ENCODE data around the gene MCM9.

Gene MCM9

GRCh38 chr6:118784641-118785164, 150.3 kb downstream of the MCM9 start:
- TF ChIP-seq TAF1 (IDR thresholded peaks at IDR 0.05; ENCODE audit: borderline replicate concordance, insufficient read depth, low read length), result no peak
- TF ChIP-seq POLR2AphosphoS5 (IDR thresholded peaks at IDR 0.05; ENCODE audit: low read depth, low read length), result no peak
- TF ChIP-seq, protein P1, sequence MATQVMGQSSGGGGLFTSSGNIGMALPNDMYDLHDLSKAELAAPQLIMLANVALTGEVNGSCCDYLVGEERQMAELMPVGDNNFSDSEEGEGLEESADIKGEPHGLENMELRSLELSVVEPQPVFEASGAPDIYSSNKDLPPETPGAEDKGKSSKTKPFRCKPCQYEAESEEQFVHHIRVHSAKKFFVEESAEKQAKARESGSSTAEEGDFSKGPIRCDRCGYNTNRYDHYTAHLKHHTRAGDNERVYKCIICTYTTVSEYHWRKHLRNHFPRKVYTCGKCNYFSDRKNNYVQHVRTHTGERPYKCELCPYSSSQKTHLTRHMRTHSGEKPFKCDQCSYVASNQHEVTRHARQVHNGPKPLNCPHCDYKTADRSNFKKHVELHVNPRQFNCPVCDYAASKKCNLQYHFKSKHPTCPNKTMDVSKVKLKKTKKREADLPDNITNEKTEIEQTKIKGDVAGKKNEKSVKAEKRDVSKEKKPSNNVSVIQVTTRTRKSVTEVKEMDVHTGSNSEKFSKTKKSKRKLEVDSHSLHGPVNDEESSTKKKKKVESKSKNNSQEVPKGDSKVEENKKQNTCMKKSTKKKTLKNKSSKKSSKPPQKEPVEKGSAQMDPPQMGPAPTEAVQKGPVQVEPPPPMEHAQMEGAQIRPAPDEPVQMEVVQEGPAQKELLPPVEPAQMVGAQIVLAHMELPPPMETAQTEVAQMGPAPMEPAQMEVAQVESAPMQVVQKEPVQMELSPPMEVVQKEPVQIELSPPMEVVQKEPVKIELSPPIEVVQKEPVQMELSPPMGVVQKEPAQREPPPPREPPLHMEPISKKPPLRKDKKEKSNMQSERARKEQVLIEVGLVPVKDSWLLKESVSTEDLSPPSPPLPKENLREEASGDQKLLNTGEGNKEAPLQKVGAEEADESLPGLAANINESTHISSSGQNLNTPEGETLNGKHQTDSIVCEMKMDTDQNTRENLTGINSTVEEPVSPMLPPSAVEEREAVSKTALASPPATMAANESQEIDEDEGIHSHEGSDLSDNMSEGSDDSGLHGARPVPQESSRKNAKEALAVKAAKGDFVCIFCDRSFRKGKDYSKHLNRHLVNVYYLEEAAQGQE (IDR thresholded peaks at IDR 0.05; ENCODE audit: insufficient read depth in 1 of 2, low read depth in 2 of 2, low read length in 2 of 2), result no peak
- no peak for TF ChIP-seq SIN3A (IDR thresholded peaks at IDR 0.05; ENCODE audit: borderline replicate concordance, insufficient read depth, low read length)
- no peak for TF ChIP-seq FOXP2 (optimal IDR thresholded peaks at IDR 0.05; ENCODE audit: borderline replicate concordance, extremely low read depth, extremely low read length, insufficient read depth)

DNA sequence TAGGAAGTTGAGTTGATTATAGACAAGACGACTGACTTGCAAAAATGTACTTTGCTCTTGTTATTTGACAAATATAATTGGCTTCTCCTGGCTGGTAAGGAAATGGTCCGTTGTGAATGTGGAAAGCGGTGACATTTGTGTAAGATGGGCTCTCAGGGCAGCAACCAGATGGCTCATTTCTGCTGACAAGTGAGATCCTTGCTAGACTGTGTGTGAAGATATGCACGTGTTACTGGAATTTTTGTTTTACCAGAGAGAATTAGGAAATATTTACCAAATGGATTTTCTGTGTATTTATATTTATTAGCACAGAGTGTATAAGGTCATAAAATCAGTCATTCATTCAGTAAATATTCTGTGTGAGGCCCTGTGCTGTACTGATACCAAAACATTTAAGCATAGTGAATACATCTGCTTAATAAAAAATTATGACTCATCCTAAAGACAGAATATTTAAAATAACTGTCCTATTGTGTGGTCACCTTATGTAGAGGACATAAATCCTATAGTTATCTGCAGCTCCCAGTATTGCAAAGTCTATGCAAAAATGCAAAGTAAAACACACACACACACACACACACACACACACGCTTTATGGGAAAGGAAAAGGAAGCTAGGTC, 150.9 kb downstream of the MCM9 start:
- TF ChIP-seq TAF1 (IDR thresholded peaks at IDR 0.05; ENCODE audit: borderline replicate concordance, insufficient read depth, low read length), result no peak
- no peak for TF ChIP-seq FOXP2 (optimal IDR thresholded peaks at IDR 0.05; ENCODE audit: borderline replicate concordance, extremely low read depth, extremely low read length, insufficient read depth)
- TF ChIP-seq, protein P1 (IDR thresholded peaks at IDR 0.05; ENCODE audit: insufficient read depth in 1 of 2, low read depth in 2 of 2, low read length in 2 of 2), result no peak
- no peak for TF ChIP-seq SIN3A (IDR thresholded peaks at IDR 0.05; ENCODE audit: borderline replicate concordance, insufficient read depth, low read length)

DNA sequence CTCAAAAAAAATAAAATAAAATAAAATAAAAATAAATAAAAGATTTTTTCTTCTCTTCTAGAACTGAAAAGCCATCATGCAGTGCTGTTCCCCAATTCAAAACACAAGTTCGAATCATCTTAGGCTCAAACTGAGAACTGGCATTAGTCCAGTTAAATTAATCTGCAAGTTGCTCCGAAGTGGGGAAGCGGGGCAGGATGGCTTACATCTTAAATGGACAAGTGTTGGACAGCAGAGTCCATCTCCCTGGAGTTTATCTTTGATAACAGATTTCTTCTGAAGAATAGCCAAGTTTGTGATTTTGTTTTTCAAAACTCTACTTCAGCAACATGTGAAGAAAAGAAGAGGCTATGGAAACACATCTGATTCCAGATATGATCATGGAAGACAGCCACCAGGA, 152.3 kb downstream of the MCM9 start:
- TF ChIP-seq, protein P1 (IDR thresholded peaks at IDR 0.05; ENCODE audit: insufficient read depth in 1 of 2, low read depth in 2 of 2, low read length in 2 of 2), result no peak
- TF ChIP-seq SIN3A (IDR thresholded peaks at IDR 0.05; ENCODE audit: borderline replicate concordance, insufficient read depth, low read length), result no peak
- no peak for TF ChIP-seq FOXP2 (optimal IDR thresholded peaks at IDR 0.05; ENCODE audit: borderline replicate concordance, extremely low read depth, extremely low read length, insufficient read depth)
- no peak for TF ChIP-seq TAF1 (IDR thresholded peaks at IDR 0.05; ENCODE audit: borderline replicate concordance, insufficient read depth, low read length)
- no peak for TF ChIP-seq POLR2AphosphoS5 (IDR thresholded peaks at IDR 0.05; ENCODE audit: low read depth, low read length)

DNA sequence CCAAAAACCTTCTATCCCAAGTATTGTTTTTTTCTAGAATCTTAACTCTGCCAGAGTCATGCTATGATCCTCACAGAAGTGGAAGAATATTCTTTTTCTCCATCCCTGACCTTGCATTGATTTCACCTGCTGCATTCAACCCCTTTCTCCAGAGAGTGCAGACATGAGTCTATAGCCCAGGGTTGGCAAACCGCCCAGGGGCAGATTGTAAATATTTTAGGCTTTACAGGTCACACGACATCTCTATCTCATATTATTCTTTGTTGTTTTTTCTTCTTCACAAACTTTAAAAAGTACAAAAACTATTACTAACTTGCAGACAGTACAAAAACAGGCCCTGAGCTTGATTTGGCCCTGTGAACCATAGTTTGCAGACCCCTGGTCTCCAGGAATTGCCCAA, 153.1 kb downstream of the MCM9 start:
- TF ChIP-seq FOXP2 (optimal IDR thresholded peaks at IDR 0.05; ENCODE audit: borderline replicate concordance, extremely low read depth, extremely low read length, insufficient read depth) (no peak), POLR2AphosphoS5 (IDR thresholded peaks at IDR 0.05; ENCODE audit: low read depth, low read length) (no peak), SIN3A (IDR thresholded peaks at IDR 0.05; ENCODE audit: borderline replicate concordance, insufficient read depth, low read length) (no peak), TAF1 (IDR thresholded peaks at IDR 0.05; ENCODE audit: borderline replicate concordance, insufficient read depth, low read length) (no peak)
- TF ChIP-seq, protein P1 (IDR thresholded peaks at IDR 0.05; ENCODE audit: insufficient read depth in 1 of 2, low read depth in 2 of 2, low read length in 2 of 2), result no peak
